Neural progenitor cell (in vitro differentiated cells): ENCODE measurements around the gene FAM221B. TPM values are rescaled to one million over a fixed set of nuclear protein-coding genes. Genes with fewer than 3 reads are reported as not detected.

ENCODE experiments used
- DNase-seq: peaks from one replicate; pipeline ENCODE4 v3.0.0-alpha.2; 2016; ENCODE audit warnings: low spot score
- H2AFZ ChIP-seq: fragments of 200-600 bp; sonication (generic); replicated peaks from 2 replicates; pipeline ENCODE4 v1.6.1; 2016; ENCODE audit warnings: antibody characterized with exemption
- H3F3A ChIP-seq: fragments of 200-600 bp; sonication (generic); 2 replicates; pipeline ENCODE4 v1.6.1; 2016; ENCODE audit warnings: antibody characterized with exemption, low read depth
- H3K27ac ChIP-seq: fragments of 200-600 bp; sonication (generic); 2 replicates; pipeline ENCODE4 v1.5.1; 2016; ENCODE audit warnings: mild to moderate bottlenecking
- H3K27me3 ChIP-seq: fragments of 200-600 bp; sonication (generic); 2 replicates; pipeline ENCODE4 v1.6.1; 2016; ENCODE audit warnings: mild to moderate bottlenecking, moderate library complexity
- H3K36me3 ChIP-seq: fragments of 200-600 bp; sonication (generic); 2 replicates; pipeline ENCODE4 v1.5.1; 2016
- H3K4me1 ChIP-seq: fragments of 200-600 bp; sonication (generic); 2 replicates; pipeline ENCODE4 v1.6.1; 2016; ENCODE audit warnings: mixed run types
- H3K4me2 ChIP-seq: fragments of 200-600 bp; sonication (generic); 2 replicates; pipeline ENCODE4 v1.6.1; 2016
- H3K4me3 ChIP-seq: fragments of 200-600 bp; sonication (generic); 2 replicates; pipeline ENCODE4 v1.5.1; 2016
- H3K79me2 ChIP-seq: fragments of 200-600 bp; sonication (generic); 2 replicates; pipeline ENCODE4 v1.6.1; 2016; ENCODE audit warnings: low read depth
- H3K9ac ChIP-seq: fragments of 200-600 bp; sonication (generic); 2 replicates; pipeline ENCODE4 v1.6.1; 2016
- H3K9me3 ChIP-seq: fragments of 200-600 bp; sonication (generic); 2 replicates; pipeline ENCODE4 v1.5.1; 2016; ENCODE audit warnings: low read depth
- H4K20me1 ChIP-seq: fragments of 200-600 bp; sonication (generic); 2 replicates; pipeline ENCODE4 v1.6.1; 2016; ENCODE audit warnings: low read depth
- H3K27ac Mint-ChIP-seq: 3 replicates; pipeline ENCODE4 v1.8.0; 2021; ENCODE audit warnings: mixed read lengths
- H3K27me3 Mint-ChIP-seq: 2 replicates; pipeline ENCODE4 v1.8.0; 2022; ENCODE audit warnings: low read depth, mild to moderate bottlenecking, inconsistent platforms, moderate library complexity, mixed read lengths; ENCODE audit not compliant: insufficient read depth
- H3K36me3 Mint-ChIP-seq: 3 replicates; pipeline ENCODE4 v1.8.0; 2021; ENCODE audit warnings: mixed read lengths
- H3K4me1 Mint-ChIP-seq: 3 replicates; pipeline ENCODE4 v1.8.0; 2021; ENCODE audit warnings: mixed read lengths
- H3K4me3 Mint-ChIP-seq: 3 replicates; pipeline ENCODE4 v1.8.0; 2021; ENCODE audit warnings: mild to moderate bottlenecking, moderate library complexity, mixed read lengths
- H3K9me3 Mint-ChIP-seq: 3 replicates; pipeline ENCODE4 v1.8.0; 2020; ENCODE audit warnings: mixed read lengths
- CTCF ChIP-seq: fragments of 200-600 bp; sonication (generic); IDR thresholded peaks from 2 replicates; pipeline ENCODE4 v1.5.1; 2017; ENCODE audit warnings: antibody characterized with exemption, mild to moderate bottlenecking
- EZH2 ChIP-seq: fragments of 200-600 bp; sonication (generic); IDR thresholded peaks from 2 replicates; pipeline ENCODE4 v1.6.1; 2017; ENCODE audit warnings: antibody characterized with exemption, mild to moderate bottlenecking, moderate library complexity
- EZH2phosphoT487 ChIP-seq: fragments of 200-600 bp; sonication (generic); IDR thresholded peaks from 2 replicates; pipeline ENCODE4 v1.6.1; 2017; ENCODE audit warnings: antibody characterized with exemption
- total RNA-seq: library from RNA; depleted of rRNA; stranded (reverse); fragments of >200 nt; gene quantifications from 2 replicates; pipeline ENCODE4 v1.2.3, GENCODE V29; 2015; ENCODE audit warnings: low replicate concordance

FAM221B gene
- total RNA-seq, 1 donor from 2014 or later, result not detected

- peaks cover 3% of the 10 kb centered on the region for H3F3A ChIP-seq
- H3K9me3 ChIP-seq, result no peaks in the 10 kb centered on the region
- no peak overlapping the region for H3K4me3 Mint-ChIP-seq
- TF ChIP-seq EZH2 (no peak), EZH2phosphoT487 (no peak), CTCF (no peak)
- no peak for DNase-seq
- no peak overlapping the region for H3K4me2 ChIP-seq
- no peaks in the 10 kb centered on the region for H3K9me3 Mint-ChIP-seq
- peaks cover 4% of the 10 kb centered on the region for H3K27me3 Mint-ChIP-seq
- H3K27ac Mint-ChIP-seq, result no peak overlapping the region
- H3K79me2 ChIP-seq, result no peaks in the 10 kb centered on the region
- H3K27me3 ChIP-seq, result no peaks in the 10 kb centered on the region
- H3K9ac ChIP-seq, result no peak overlapping the region
- no peaks in the 10 kb centered on the region for H3K36me3 ChIP-seq
- no peak overlapping the region for H3K27ac ChIP-seq
- H2AFZ ChIP-seq, result no peak overlapping the region
- no peak overlapping the region for H3K4me3 ChIP-seq
- H3K36me3 Mint-ChIP-seq, result peaks cover 6% of the 10 kb centered on the region
- H3K4me1 ChIP-seq, result peaks cover 8% of the 10 kb centered on the region
- H4K20me1 ChIP-seq, result no peaks in the 10 kb centered on the region
- H3K4me1 Mint-ChIP-seq, result peaks cover 18% of the 10 kb centered on the region
These were observed 20.1 kb downstream of the FAM221B start for GRCh38 chr9:35808433-35808832.

DNA sequence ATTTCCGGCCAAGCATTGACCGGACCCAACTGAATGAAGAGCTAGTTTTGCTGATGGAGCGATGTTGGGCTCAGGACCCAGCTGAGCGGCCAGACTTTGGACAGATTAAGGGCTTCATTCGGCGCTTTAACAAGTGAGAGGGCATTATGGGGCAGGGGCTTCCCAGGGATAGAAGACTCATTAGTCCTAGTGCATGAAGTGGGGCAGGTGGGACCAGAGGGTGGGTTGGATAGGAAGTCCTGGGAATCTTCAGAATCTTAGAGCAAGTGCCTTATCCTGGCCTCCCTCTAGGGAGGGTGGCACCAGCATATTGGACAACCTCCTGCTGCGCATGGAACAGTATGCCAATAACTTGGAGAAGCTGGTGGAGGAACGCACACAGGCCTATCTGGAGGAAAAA lies 22.4 kb downstream of the FAM221B start:
- Mint-ChIP-seq H3K27ac (no peak overlapping the region), H3K27me3 (peaks cover 4% of the 10 kb centered on the region), H3K9me3 (no peaks in the 10 kb centered on the region), H3K36me3 (peaks cover 9% of the 10 kb centered on the region), H3K4me3 (no peak overlapping the region), H3K4me1 (no peaks in the 10 kb centered on the region)
- no peak overlapping the region for H3K4me2 ChIP-seq
- H3K79me2 ChIP-seq, result no peaks in the 10 kb centered on the region
- no peak for DNase-seq
- no peaks in the 10 kb centered on the region for H3K4me1 ChIP-seq
- TF ChIP-seq EZH2, result no peak
- TF ChIP-seq EZH2phosphoT487, result no peak
- no peak for TF ChIP-seq CTCF
- H3K27ac ChIP-seq, result no peak overlapping the region
- no peaks in the 10 kb centered on the region for H4K20me1 ChIP-seq
- H2AFZ ChIP-seq, result no peak overlapping the region
- H3K9ac ChIP-seq, result no peak overlapping the region
- no peaks in the 10 kb centered on the region for H3K9me3 ChIP-seq
- no peaks in the 10 kb centered on the region for H3K36me3 ChIP-seq
- H3F3A ChIP-seq, result no peaks in the 10 kb centered on the region
- H3K27me3 ChIP-seq, result no peaks in the 10 kb centered on the region
- H3K4me3 ChIP-seq, result no peak overlapping the region

DNA sequence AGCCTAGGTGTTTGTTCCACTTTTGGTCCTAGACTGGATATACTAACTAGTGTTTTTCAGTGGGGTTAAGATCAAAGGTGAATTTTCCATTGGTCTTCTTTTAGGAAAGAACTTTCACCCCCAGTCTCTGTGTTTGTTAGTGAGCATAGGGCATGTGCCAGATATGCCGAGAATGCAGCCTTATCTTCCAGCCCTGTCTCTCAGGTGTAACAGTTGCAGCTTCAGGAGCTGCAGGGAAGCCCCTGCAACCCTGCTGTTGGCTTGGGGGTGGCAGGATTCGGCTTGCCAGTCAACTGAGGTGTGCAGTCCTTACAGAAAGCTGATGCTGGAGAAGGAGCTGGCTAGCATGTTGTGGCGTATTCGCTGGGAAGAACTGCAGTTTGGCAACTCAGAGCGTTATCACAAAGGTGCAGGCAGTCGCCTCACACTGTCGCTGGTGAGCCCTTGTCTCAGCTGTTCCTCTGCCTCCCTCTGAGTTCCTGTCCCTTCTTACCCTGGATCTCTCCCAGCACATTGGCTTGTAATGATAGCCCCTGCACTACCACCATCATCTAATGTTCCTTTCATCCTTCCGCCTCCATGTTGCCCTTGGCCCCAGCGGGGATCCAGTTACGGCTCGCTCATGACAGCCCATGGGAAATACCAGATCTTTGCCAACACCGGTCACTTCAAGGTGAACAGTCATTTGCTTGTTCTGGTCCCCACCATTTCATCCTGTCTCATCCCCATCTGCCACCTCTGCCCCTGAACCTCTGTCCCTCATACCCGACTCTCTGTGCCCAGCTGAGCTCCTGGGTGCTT lies 27.0 kb downstream of the FAM221B start:
- no peak overlapping the region for H3K4me3 ChIP-seq
- H3F3A ChIP-seq, result no peaks in the 10 kb centered on the region
- H3K27me3 ChIP-seq, result no peaks in the 10 kb centered on the region
- no peak overlapping the region for H3K9ac ChIP-seq
- TF ChIP-seq EZH2 (no peak), EZH2phosphoT487 (no peak), CTCF (no peak)
- no peak overlapping the region for H3K4me2 ChIP-seq
- no peak for DNase-seq
- H3K27ac ChIP-seq, result no peak overlapping the region
- no peak overlapping the region for H2AFZ ChIP-seq
- H3K36me3 ChIP-seq, result no peaks in the 10 kb centered on the region
- Mint-ChIP-seq H3K36me3 (peaks cover 9% of the 10 kb centered on the region), H3K9me3 (no peaks in the 10 kb centered on the region), H3K27ac (peak overlapping the region; percentile 51), H3K4me1 (peaks cover 3% of the 10 kb centered on the region), H3K4me3 (no peak overlapping the region), H3K27me3 (peaks cover 3% of the 10 kb centered on the region)
- H3K9me3 ChIP-seq, result no peaks in the 10 kb centered on the region
- H3K79me2 ChIP-seq, result no peaks in the 10 kb centered on the region
- H4K20me1 ChIP-seq, result no peaks in the 10 kb centered on the region
- no peaks in the 10 kb centered on the region for H3K4me1 ChIP-seq
